Thyroid gland (tissue), 4 donors: Measurements from ENCODE around the gene TKFC.

Source experiments
- CTCF ChIP-seq, 6 experiments: fragments of 200-600 bp in 3 of 6; fragments of 450-650 bp in 3 of 6; sonication (generic) in 3 of 6; IDR thresholded peaks; one replicate each; pipeline ENCODE4 v1.5.1; 2016 to 2019; ENCODE audit warnings: antibody characterized with exemption in 6 of 6, mild to moderate bottlenecking in 2 of 6, inconsistent platforms in 1 of 6, moderate library complexity in 1 of 6
- POLR2A ChIP-seq, 2 donors: fragments of 450-650 bp; IDR thresholded peaks; one replicate each; pipeline ENCODE4 v1.6.1; 2017; ENCODE audit warnings: antibody characterized with exemption in 2 of 2, mild to moderate bottlenecking in 2 of 2, moderate library complexity in 1 of 2

GRCh38 chr11:61342207-61342803 lies 9.3 kb downstream of the TKFC start:
- no peak for TF ChIP-seq CTCF (IDR thresholded peaks at IDR 0.05)
- no peak for TF ChIP-seq POLR2A (IDR thresholded peaks at IDR 0.05)
